ENCODE data around the gene DNA2.

DNA sequence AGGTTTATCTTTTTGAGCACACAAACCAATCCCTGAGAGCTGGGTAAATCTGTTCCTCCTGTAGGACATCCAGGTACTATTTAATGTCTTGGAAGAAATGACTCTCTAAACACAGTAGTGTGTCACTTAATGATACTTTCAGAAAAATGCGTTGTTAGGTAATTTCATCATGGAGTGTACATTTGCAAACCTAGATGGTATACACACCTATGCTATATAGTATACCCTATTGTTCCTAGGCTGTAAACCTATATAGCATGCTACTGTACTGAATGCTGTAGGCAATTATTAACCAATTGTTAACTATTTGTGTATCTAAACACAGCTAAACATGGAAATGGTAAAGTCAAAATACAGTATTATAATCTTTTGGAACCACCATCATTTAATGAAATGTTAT, 74.8 kb downstream of the DNA2 start:
- TF ChIP-seq, protein P1, sequence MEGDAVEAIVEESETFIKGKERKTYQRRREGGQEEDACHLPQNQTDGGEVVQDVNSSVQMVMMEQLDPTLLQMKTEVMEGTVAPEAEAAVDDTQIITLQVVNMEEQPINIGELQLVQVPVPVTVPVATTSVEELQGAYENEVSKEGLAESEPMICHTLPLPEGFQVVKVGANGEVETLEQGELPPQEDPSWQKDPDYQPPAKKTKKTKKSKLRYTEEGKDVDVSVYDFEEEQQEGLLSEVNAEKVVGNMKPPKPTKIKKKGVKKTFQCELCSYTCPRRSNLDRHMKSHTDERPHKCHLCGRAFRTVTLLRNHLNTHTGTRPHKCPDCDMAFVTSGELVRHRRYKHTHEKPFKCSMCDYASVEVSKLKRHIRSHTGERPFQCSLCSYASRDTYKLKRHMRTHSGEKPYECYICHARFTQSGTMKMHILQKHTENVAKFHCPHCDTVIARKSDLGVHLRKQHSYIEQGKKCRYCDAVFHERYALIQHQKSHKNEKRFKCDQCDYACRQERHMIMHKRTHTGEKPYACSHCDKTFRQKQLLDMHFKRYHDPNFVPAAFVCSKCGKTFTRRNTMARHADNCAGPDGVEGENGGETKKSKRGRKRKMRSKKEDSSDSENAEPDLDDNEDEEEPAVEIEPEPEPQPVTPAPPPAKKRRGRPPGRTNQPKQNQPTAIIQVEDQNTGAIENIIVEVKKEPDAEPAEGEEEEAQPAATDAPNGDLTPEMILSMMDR (IDR thresholded peaks at IDR 0.05; ENCODE audit: insufficient read depth, low read length, poor library complexity, severe bottlenecking) = no peak
- TF ChIP-seq EZH2phosphoT487 (conservative IDR thresholded peaks at IDR 0.05; ENCODE audit: low read length) = no peak
